HG03135 (cell line): ENCODE data around the gene TBC1D1.

Source experiments
- ATAC-seq: cut with Tn5 transposase; IDR thresholded peaks from one replicate; pipeline ENCODE4 v1.9.1; 2021; ENCODE audit warnings: mild to moderate bottlenecking, moderate library complexity; ENCODE audit not compliant: unreplicated experiment

The TBC1D1 gene

DNA sequence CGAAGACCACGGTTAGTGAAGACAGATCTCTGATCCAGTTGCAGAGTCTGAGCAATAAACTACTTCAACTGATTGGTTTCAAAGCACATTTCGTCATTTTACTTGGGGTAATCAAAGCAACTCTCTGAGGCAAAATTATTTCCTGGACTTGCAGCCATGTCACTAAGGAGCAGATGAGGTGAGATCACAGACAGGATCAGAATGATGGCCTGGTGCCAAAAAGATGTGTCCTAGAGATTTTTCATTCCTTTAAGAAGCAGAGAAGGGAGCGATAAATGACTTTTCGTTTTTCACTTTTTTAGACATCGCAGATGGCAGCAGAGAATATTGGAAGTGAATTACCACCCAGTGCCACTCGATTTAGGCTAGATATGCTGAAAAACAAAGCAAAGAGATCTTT is 153.2 kb downstream of the TBC1D1 start:
- no peak for ATAC-seq

DNA sequence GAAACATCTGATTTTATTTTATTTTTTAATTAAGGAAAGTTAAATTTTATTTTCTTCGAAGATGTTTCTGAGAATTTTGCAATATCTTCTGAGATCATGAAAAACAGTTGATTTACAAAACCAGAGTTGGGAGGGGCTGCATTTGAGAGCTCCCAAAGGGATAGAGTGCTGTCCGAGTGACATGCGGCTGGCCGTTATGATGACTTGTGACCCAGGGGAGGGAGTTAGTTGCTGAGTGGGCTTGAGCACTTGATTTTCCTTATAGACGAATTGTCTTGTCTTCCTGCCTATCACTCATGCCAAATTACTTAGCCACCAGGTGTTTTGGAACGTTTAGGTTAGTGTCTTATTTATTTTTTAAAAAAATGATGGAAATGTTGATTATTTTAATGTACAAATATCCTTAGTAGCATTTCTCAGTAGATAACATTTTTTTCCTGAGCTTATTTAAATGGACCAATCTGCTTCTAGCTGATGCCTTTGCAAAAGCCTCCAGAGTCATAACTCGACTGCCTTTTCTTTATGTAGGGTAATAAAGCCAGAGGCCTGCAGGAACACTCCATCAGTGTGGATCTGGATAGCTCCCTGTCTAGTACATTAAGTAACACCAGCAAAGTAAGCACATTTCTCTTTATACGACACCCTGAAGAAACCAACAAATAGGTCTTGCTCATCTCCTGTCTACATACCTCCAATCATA is 154.6 kb downstream of the TBC1D1 start:
- no peak for ATAC-seq

DNA sequence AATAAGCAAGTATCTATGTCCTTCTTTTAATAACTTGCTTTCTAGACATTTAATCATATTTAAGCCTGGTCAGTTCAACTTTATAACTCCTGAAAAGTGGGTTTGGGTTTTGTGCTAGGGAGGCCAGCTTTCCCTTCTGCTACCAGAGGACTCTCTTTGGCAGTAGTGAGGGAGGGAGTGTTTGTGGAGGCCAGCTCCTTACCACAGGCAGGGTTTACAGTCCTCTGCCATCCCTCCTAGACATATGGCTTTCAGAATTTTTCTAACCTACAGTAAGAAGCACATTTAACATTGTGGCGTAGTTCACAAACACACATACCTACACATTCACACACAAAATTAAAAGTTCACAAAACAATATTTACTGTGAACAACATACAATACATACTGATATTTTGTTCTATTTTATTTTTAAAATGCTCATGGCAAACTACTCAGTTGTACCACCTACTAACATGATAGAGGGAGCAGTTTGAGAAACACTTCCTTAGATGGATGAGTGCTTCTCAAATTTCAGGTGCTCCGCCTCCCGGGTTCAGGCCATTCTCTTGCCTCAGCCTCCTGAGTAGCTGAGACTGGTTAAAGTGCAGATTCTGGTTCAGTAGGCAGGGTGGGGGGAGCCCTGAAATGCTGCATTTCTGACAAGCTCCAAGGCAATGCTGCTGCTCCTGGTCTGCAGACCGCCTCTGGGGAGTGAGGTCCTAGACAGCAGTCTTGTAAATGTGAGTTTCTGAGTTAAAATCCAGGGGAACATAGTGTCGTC is 156.0 kb downstream of the TBC1D1 start:
- no peak for ATAC-seq

DNA sequence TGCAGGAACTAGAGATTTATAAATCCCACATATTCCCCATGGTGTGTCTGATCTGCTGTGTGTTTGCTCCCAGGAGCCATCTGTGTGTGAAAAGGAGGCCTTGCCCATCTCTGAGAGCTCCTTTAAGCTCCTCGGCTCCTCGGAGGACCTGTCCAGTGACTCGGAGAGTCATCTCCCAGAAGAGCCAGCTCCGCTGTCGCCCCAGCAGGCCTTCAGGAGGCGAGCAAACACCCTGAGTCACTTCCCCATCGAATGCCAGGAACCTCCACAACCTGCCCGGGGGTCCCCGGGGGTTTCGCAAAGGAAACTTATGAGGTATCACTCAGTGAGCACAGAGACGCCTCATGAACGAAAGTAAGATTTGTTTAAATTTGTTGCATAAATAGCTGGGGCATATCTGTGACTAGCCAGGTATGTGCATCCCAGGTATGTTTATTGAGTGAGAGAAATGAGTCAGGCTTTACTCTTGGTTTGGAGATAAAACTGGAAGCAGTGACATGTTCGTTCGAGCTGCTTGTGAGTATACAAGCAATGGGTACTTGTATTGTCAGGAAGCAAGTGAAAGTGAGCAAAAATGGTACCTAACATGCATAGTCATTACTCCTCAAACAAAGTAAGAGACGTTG is 158.8 kb downstream of the TBC1D1 start:
- no peak for ATAC-seq

DNA sequence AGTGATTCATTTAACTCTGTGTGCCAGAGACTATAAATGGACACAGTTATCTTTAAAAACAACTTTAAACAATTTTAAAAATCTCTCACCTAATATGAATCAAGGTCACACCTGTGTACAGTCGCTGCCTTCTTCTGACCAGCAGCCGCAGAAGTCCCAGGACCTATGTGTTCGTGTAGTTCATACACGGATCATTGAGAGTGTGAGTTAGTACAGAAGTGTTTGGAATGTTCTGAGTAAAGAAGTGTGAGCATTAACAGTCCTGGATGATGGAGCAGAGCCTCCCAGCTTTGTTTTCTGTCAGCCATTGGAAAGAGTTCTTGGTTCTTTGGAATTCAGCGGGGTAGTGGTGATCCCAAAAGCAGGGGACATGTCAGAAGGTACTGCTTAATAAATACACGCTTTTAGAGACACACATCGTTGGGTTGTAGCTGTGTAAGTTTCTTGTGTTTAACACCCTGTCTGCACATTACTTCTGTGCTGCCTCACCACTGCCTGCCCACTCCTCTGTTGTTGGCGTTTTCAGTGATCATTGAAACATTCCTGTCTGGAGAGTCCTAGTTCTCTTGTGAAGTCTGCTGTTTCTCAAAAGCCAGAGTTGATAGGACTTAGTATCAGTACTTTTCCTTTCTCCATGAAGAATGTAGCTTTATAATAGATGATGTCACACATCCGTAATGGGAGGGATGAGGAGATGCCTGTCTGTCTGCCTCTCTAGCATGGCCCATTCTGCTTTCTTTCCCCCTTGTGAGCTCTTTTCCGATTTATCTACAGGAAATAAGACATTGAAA is 159.9 kb downstream of the TBC1D1 start:
- no peak for ATAC-seq

DNA sequence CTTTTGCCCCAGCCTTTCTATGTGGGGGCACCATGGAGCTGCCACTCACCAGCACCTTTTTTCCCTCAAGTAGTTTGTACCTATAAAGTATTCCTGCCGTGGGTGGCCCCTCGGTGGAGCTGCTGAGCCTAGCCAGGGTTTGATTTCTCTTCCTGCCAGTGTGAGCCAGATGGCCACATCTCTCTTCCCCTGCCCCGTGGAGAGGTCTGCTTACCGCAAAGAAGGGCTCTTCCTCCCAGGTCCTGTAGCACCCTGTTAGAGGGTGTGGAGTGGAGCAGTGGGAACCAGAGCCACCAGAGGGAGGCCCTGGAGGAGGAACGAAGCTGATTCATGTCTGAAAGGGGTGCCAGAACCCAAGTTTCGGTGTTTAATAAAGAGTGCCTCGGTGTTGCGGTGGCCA is 164.7 kb downstream of the TBC1D1 start:
- ATAC-seq = no peak

DNA sequence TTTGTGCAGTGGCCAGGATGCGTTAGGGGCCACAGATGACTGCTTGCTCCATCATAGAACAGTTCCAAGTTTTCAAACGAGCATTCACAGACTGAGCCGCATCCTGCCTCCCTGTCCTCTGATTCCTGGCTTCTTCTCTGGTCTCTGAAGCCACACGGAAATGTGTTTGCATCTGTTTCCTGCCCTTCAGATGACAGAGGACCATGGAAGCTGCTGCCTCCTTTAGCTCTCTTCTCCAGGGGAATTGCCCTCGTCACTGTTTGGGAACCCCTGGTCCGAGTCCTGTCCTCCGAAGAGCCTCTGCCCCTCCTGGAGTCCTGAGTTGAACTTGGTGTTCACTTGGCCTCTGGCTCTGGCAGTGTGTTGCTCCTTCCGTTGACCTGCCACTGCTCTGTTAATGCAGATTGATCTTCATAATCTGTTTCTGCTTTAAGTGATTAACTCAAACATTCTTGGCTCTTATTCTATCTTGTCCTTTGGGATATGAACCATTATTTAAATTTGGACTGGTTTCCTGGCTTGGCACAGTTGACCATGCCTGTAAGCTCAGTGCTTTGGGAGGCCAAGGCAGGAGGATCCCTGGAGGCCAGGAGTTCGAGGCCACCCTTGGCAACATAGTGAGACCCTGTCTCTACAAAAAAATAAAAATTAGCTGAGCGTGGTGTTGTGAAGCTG is 165.3 kb downstream of the TBC1D1 start:
- ATAC-seq = no peak

DNA sequence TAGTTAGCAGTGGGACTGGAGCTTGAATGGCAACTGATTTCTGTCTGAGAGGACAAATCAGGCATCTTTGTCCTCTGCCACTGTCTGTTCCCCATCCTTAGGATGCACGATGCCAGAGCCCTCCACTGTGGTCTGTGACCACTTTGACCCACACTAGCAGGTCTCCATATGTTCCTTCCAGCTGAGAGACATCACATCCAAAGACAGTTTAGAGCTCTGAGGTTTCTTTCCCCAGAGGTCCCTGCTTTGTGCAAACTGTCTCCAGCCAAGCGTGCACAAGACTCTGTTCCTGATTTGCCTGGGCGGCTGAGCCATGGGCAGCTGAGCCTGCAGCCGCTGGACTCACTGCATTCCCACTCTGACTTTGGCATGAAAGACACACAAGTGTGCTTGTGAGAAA is 167.3 kb downstream of the TBC1D1 start:
- no peak for ATAC-seq

DNA sequence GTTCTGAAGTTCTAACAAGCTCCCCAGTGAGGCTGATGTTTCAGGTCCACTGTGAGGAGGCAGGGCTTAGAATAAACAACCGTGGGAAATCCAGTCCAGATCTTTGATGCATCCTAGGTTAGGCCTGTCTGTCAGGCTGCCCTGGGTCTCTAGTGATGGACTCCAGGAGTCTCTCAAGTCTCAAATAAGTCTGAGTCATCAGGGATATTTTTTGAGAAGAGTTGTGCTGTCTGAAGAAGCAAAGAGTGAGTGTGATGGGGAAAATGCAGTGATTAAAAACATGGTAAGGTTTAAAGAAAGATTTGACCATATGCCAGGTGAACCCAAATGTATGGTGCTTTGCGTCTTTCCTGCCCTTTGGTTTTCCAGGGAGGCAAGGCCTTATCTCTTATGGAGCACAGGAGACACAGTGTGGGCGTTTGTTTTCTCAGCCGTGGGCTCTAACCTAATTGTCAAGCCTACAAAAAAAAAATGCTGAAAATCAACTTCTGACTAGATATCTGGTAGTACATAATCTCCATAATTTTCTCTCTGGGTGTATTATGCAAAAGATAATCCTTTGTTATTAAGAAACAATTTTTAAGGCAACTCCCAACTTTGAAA is 170.0 kb downstream of the TBC1D1 start:
- no peak for ATAC-seq

DNA sequence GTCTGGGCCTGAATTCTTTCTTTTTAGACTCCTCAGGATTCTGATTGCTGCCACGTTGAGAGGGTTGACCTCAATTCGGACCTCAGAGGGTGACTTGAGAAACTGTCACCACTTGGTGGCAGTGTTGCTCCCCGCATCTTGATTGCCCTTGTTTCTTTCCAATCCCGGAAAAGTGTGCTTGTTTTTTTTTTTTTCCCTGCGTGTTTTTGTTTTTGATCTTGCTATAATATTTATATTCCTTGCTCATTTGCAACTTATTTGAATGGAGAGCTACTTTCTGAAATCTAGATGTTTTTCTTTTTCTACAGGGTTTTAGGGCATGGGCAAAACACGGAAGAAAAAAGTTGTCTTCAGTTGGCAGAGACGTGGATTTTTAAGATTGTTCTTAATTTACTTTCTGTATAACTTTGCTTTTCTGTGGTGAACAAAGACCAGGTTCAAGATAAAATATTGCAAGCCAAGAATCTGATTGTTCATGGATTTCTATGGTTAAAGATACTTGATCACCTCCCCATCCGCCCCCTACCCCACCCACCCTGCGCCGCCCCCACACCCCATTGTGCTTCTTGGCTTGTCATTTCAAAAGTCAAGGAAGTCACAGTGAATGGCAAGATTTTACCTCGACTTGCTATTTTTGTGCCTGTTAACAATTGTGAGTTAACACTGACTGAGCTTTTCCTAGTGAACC is 171.3 kb downstream of the TBC1D1 start:
- no peak for ATAC-seq

DNA sequence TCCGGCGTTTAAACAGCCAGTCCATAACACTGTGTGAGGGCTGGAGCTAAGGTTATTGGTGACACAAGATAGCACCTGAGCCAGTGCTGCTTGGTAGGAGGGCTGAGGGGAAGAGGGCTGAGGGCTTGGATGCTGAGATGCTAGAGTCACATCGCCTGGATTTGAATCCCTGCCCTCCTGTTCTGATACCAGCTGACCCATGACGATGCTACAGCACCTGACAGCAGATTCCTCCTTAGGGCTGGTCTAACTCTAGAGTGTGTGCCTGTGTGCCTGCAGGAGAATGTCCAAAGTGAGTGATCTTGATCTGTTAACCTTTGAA is 171.9 kb downstream of the TBC1D1 start:
- no peak for ATAC-seq

DNA sequence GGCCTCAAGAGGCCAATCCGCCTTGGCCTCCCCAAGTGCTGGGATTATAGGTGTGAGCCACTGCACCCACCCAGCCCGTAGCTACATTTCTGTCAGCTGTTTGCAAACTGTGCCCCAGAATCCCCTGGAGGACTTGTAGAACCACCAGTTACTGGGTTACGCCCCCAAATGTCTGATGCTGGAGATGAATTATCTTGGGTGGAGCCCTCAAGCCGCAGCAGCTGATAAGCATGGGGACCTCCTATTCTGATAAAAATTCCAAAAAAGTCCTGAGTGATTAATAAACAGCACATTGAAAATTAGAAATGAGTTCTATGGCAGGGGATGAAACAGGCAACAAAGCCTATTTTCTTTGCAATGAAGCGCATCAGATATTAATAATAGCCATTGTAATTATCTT is 174.3 kb downstream of the TBC1D1 start:
- no peak for ATAC-seq

DNA sequence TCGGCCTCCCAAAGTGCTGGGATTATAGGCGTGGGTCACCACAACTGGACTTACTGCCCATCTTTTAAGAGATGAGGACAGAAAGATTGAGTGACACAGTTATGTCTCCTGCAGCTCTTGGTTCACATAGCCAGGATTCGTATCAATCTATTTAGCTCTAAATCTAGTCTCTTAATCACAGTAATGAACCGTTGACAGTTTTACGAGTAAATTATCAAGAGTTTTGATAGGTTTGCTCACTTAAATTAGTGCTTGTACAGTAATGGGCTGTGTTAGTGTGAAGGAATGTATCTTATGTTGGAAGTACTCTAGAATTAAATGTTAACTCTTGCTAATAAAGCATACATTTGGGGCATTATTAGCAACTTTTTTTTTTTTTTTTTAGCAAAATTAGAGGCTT is 175.0 kb downstream of the TBC1D1 start:
- ATAC-seq = no peak

DNA sequence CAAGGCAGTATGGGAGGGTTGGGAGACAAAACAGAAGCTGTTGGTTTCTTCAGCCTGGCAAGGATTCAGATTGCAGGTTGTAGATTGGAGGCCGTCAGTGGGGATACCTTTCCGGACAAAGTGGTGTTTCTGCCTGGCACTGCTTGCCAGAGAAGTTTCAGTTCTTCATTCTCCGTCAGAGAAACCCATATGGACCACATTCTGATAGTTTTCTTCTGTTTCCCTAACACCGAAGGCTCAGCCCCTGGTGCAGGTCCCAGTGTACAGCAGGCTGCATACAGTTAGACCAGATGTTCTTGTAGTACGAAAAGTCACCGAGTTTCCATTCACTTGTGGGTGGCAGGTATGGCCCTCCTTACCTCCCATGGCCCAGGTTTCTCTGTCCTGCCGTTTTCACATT is 176.6 kb downstream of the TBC1D1 start:
- ATAC-seq = no peak

DNA sequence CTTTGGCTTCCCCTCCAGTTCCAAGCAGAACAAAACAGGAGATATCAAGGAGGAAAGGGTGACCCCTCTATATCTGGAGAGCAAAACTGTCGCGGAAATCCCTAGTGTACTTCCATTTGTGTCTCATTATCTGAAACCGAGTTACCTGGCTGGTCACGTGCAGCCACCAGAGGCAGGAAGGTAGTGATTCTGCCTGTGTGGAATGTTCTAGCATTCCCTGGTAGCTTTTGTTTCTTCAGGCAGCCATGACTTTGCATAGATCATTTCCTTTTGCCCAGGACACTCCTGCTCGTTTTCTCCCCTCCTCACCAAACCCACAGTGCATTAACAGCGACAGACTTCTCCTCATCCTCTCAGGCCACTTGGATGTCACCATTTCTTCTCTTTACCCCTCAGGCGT is 177.2 kb downstream of the TBC1D1 start:
- no peak for ATAC-seq

DNA sequence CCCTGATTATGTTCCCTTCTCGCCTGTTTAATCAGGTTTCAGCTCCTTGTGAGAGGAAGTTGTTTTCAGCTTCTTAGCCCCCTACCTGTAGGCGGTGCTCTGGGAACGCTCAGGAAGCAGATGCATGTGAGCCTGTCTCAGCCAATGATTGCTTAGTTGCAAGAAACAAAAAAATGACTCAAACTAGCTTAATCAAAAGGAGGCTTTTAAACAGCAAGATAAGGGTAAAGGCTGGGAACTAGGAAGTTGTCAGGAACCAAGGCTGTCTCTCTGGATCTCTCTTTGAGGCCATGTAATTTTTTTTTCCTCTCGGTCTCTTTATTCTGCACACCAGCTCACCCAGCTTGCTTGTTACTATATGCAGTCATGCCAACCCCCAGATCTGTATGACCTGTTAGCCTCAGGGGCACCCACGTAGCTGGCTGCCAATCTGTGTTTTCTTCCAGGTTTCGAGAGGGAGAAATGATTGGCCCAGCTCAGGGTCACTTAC is 178.4 kb downstream of the TBC1D1 start:
- ATAC-seq = no peak

DNA sequence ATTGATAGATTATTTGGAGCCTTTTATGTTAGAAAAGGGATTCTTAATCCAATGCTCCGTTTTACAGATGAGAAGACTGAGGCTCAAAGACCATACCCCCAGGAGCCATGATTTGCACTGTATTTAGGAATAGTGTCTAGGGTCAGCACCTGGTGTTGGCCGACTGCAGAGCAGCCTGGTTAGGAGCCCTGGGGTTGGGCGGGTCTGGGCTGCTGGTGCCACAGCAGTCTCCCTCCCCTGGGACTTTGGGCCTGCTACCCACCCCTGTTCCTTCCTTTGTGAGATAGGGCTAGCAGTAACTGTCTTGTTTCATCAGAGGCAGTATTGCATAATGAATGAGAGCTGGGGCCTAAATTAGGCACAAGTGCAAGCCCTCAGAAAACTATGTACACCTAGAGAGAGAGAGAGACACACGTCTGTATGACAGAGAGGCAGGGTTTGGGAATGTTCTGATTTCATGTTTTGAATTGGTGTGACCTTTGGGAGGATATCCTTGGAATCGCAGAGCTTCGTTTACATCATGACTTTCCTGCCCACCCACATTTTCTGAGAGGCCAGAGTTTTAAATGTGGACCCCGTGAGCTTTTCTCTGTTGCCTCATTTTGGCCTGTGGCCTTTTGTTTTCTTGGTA is 181.0 kb downstream of the TBC1D1 start:
- ATAC-seq = no peak

DNA sequence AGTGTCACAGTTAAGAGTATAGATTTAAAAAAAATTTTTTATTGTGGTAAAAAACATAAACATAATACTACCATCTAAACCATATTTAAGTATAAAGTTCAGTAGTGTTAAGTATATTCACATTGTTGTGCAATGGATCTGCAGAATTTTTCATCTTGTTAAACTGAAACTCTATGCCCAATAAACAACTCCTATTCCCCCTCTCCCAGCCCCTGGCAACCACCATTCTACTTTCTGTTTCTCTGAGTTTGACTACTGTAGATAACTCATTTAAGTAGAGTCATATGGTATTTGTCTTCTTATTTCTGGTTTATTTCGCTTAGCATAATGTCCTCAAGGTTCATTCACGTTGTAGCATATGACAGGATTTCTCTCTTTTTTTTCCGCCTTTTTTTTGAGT is 181.7 kb downstream of the TBC1D1 start:
- ATAC-seq = no peak

DNA sequence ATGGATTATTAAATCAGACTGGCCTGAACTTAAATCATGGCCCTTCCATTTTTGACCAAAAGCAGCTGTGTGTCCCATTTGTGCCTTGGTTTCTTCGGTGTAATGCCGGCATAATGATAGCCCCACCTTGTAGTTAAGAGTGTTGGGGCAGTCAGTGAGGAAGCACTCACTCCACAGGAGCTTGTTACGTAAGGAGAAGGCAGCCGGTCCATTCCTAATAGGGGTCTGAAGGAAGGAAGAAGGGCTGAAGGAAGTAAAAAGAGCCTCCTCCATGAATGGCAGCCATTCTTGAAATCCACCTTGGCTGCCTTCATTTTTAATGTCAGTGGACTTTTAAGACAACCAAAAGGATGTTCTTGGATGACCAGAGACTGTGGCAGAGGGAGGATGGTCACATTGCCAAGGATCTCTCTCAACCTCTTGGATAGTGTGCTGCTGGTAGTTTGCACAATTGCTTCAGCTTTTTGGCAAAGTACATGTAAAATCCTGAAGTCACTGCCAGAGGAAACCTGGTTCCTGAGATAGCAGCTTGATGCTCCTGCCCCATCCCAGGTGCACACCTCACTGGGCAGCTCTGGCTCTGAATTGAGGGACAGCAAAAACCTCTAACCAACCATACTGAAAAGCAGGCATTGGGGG is 182.8 kb downstream of the TBC1D1 start:
- ATAC-seq = no peak
